Neuronal stem cell (in vitro differentiated cells): Measurements from ENCODE around the gene CXXC5.
"Not testable (repeated sequence)": the region's sequence is repeated elsewhere in the genome, so short reads cannot be mapped to it uniquely, and the experiment has no call there.

ENCODE experiments used
- DNase-seq: peaks from one replicate; pipeline ENCODE4 v3.0.0-alpha.2; 2013; ENCODE audit warnings: low spot score
- H2AFZ ChIP-seq: one replicate; pipeline ENCODE4 v1.6.1; 2013; ENCODE audit warnings: mild to moderate bottlenecking, low read length, inconsistent platforms
- H2AK5ac ChIP-seq: 2 replicates; pipeline ENCODE4 v1.6.1; 2013; ENCODE audit warnings: low read depth, mild to moderate bottlenecking, inconsistent platforms, low read length, moderate library complexity, mixed read lengths
- H2BK120ac ChIP-seq: 2 replicates; pipeline ENCODE4 v1.6.1; 2013; ENCODE audit warnings: low read depth, mild to moderate bottlenecking, inconsistent platforms, low read length, moderate library complexity, mixed read lengths
- H2BK12ac ChIP-seq: one replicate; pipeline ENCODE4 v1.6.1; 2013; ENCODE audit warnings: low read length, inconsistent platforms
- H2BK15ac ChIP-seq: 2 replicates; pipeline ENCODE4 v1.6.1; 2013; ENCODE audit warnings: mild to moderate bottlenecking, low read length, inconsistent platforms, mixed read lengths
- H2BK5ac ChIP-seq: one replicate; pipeline ENCODE4 v1.6.1; 2013; ENCODE audit warnings: inconsistent platforms, mild to moderate bottlenecking, low read length, moderate library complexity
- H3K14ac ChIP-seq: one replicate; pipeline ENCODE4 v1.6.1; 2013; ENCODE audit warnings: low read length, inconsistent platforms
- H3K18ac ChIP-seq: 2 replicates; pipeline ENCODE4 v1.6.1; 2013; ENCODE audit warnings: low read length, inconsistent platforms
- H3K23ac ChIP-seq: 2 replicates; pipeline ENCODE4 v1.6.1; 2013; ENCODE audit warnings: low read depth, mild to moderate bottlenecking, mixed read lengths, low read length, inconsistent platforms; ENCODE audit not compliant: poor library complexity
- H3K27ac ChIP-seq: replicated peaks from 3 replicates; pipeline ENCODE4 v1.5.1; 2013; ENCODE audit warnings: low read length, inconsistent platforms
- H3K27me3 ChIP-seq, 3 experiments: 2 replicates each; pipeline ENCODE4 v1.6.1; 2013; ENCODE audit warnings: low read length in 3 of 3, mild to moderate bottlenecking in 2 of 3, inconsistent platforms in 1 of 3, low read depth in 1 of 3, mixed read lengths in 1 of 3, moderate library complexity in 1 of 3; ENCODE audit not compliant: control insufficient read depth in 3 of 3, insufficient read depth in 3 of 3
- H3K36me3 ChIP-seq, 2 donors: replicated peaks in 1 of 2; 2 replicates each; pipeline ENCODE4 v1.6.1; 2013; ENCODE audit warnings: low read length in 2 of 2; ENCODE audit not compliant: control insufficient read depth in 2 of 2, insufficient read depth in 2 of 2
- H3K4ac ChIP-seq: 2 replicates; pipeline ENCODE4 v1.6.1; 2013; ENCODE audit warnings: inconsistent platforms, mild to moderate bottlenecking, low read length, moderate library complexity
- H3K4me1 ChIP-seq, 2 donors: 1 replicate in 1 of 2; 2 replicates in 1 of 2; pipeline ENCODE4 v1.6.1; 2013; ENCODE audit warnings: low read length in 2 of 2, low read depth in 1 of 2; ENCODE audit not compliant: control insufficient read depth in 2 of 2, insufficient read depth in 1 of 2
- H3K4me2 ChIP-seq: one replicate; pipeline ENCODE4 v1.6.1; 2013; ENCODE audit warnings: mild to moderate bottlenecking, low read length, inconsistent platforms; ENCODE audit not compliant: insufficient read depth, poor library complexity, severe bottlenecking
- H3K4me3 ChIP-seq, 2 donors: 2 replicates each; pipeline ENCODE4 v1.5.1; 2013; ENCODE audit warnings: low read length in 2 of 2, mild to moderate bottlenecking in 2 of 2, inconsistent platforms in 1 of 2, moderate library complexity in 1 of 2
- H3K79me1 ChIP-seq: one replicate; pipeline ENCODE4 v1.6.1; 2013; ENCODE audit warnings: low read depth, mild to moderate bottlenecking, inconsistent platforms, low read length, moderate library complexity
- H3K9ac ChIP-seq: one replicate; pipeline ENCODE4 v1.6.1; 2013; ENCODE audit warnings: mild to moderate bottlenecking, low read depth, low read length, inconsistent platforms; ENCODE audit not compliant: poor library complexity
- H3K9me3 ChIP-seq, 2 donors: replicated peaks in 1 of 2; 2 replicates each; pipeline versions ENCODE3 to v1.6.1; 2013; ENCODE audit warnings: low read length in 2 of 2, mild to moderate bottlenecking in 2 of 2, inconsistent platforms in 1 of 2, low read depth in 1 of 2, mixed read lengths in 1 of 2, moderate library complexity in 1 of 2; ENCODE audit not compliant: control insufficient read depth in 2 of 2, insufficient read depth in 1 of 2
- H4K8ac ChIP-seq: one replicate; pipeline ENCODE4 v1.6.1; 2013; ENCODE audit warnings: low read depth, mild to moderate bottlenecking, inconsistent platforms, low read length, moderate library complexity
- H4K91ac ChIP-seq: one replicate; pipeline ENCODE4 v1.6.1; 2013; ENCODE audit warnings: low read length, low read depth, mild to moderate bottlenecking, inconsistent platforms; ENCODE audit not compliant: poor library complexity
- WGBS, 2 donors: extraction: QIAGEN DNeasy Blood & Tissue Kit; methylation state at CpG; one replicate each; pipeline ENCODE4 v1.1.7; 2013; ENCODE audit warnings: missing lambda C conversion rate in 2 of 2, mixed read lengths in 1 of 2; ENCODE audit not compliant: insufficient read length in 2 of 2, insufficient replicate concordance in 1 of 2; ENCODE audit errors: extremely low coverage in 2 of 2; 5-methylcytosine and 5-hydroxymethylcytosine counted together

The CXXC5 gene

DNA sequence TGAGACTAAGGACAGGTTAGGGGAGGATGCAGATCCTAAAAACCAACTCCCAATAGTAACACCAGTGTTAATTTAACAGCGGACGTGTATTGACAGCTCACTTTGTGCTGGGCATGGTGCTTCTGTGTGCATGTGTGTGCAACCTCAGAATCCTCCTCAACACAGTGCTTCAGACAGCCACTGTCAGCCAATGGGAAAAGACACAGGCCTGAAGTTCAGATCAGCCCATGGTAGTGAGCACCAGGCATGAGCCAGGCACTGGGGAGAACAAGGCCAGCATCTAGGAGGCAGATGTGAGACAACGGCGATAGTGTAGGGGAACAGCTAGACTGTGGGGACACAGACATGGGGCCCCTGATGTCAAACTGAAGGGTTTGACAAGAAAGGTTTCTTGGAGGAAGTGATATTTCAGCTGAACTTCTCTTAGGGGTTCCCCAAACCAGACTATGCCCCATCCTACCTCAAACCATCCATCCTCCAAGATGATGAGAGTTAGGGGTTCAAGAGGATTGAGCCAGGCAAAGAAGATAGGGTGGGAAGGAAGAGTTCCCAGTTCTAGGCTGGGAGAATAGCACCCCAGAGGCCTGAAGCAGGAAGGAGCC, 75.9 kb downstream of the CXXC5 start:
- H3K4me1 ChIP-seq: peaks cover 0 to 10% of the 10 kb centered on the region in 2 donors
- H3K4me2 ChIP-seq: no peak overlapping the region
- H2BK12ac ChIP-seq: no peak overlapping the region
- H3K36me3 ChIP-seq: no peaks in the 10 kb centered on the region
- no peaks in the 10 kb centered on the region for H3K9me3 ChIP-seq
- H3K27me3 ChIP-seq: no peaks in the 10 kb centered on the region
- H3K23ac ChIP-seq: no peak overlapping the region
- no peak overlapping the region for H3K27ac ChIP-seq
- no peak overlapping the region for H3K4me3 ChIP-seq
- H4K8ac ChIP-seq: no peak overlapping the region
- H2BK120ac ChIP-seq: no peak overlapping the region
- no peak overlapping the region for H3K14ac ChIP-seq
- H4K91ac ChIP-seq: no peak overlapping the region
- DNase-seq: no peak
- H2AK5ac ChIP-seq: no peak overlapping the region
- no peak overlapping the region for H2AFZ ChIP-seq
- no peaks in the 10 kb centered on the region for H3K79me1 ChIP-seq
- H3K4ac ChIP-seq: no peak overlapping the region
- WGBS, 2 donors: no CpG with 5 or more reads among the region's 4 CpGs
- no peak overlapping the region for H2BK15ac ChIP-seq
- no peak overlapping the region for H2BK5ac ChIP-seq
- H3K18ac ChIP-seq: no peak overlapping the region
- H3K9ac ChIP-seq: no peak overlapping the region

DNA sequence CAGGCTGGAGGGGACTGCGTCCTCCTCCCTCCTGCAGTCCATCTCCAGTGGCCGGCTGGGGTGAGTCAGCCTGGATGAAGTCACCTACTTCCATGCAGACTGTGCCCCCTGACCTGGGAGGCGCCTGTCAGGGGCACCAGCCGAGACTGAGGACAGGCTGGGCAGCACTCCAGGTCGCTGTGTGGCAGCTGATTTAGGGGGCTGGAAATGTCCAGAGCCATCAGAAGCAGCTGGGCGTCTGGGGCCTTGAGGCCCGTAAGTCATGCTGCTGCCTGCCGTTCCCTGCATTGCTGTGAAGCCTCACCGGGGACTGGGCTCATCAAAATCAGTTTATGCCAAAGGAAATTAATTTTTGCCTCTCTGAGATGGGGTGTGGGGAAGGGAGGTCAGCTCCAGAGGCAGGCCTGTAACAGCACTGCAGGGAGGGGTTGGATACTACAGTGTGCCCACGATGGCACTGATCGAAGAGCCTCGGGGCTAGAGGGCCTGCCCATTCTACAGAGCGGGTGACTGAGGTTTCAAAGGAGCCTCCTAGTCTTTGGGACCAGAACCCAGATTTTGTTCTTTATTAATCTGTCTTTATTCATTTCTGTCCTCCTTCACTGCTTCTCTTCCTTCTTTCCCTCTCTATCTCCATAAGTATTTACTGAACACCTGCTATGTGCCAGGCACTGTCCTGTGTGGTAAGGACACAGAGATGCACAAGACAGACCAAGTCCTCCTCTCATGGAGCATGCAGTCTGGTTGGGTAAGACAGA, 77.1 kb downstream of the CXXC5 start:
- no peak overlapping the region for H3K27ac ChIP-seq

DNA sequence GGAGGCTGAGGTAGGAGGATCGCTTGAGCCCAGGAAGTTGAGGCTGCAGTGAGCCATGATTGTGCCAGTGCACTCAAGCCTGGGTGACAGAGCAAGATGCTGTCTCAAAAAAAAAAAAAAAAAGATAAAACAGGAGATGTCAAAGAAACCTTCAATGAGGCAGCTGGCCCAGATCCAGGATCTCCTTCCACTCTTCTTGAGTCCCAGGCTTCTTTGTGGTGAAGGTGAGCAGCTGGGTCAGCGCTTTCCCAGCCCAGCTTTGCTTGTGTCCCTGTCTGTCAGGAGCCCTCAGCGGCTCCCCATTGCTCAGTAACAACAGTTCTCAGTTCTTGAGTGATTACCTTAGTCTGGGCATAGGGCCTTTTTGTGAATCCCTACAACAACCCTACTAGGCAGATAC, 78.1 kb downstream of the CXXC5 start:
- Histone ChIP-seq H2AFZ (no peak overlapping the region), H3K4me2 (no peak overlapping the region), H2BK12ac (no peak overlapping the region), H2AK5ac (no peak overlapping the region), H3K9me3 (no peaks in the 10 kb centered on the region), H3K36me3 (no peaks in the 10 kb centered on the region), H3K9ac (no peak overlapping the region), H3K18ac (no peak overlapping the region), H3K4me3 (no peak overlapping the region), H3K4ac (no peak overlapping the region), H4K8ac (no peak overlapping the region), H3K79me1 (no peaks in the 10 kb centered on the region), H3K14ac (no peak overlapping the region), H3K27ac (no peak overlapping the region), H3K27me3 (no peaks in the 10 kb centered on the region), H3K23ac (no peak overlapping the region), H3K4me1 (peaks cover 0 to 10% of the 10 kb centered on the region in 2 donors), H2BK5ac (no peak overlapping the region), H4K91ac (no peak overlapping the region), H2BK15ac (no peak overlapping the region), H2BK120ac (no peak overlapping the region)
- no CpG with 5 or more reads among the region's 3 CpGs for WGBS, 2 donors
- DNase-seq: no peak

More for the DNA sequence above, 77.1 kb downstream of the CXXC5 start:
- no peak overlapping the region for H3K4me2 ChIP-seq
- H3K9ac ChIP-seq: no peak overlapping the region
- no peak for DNase-seq
- no peak overlapping the region for H2AK5ac ChIP-seq
- no peak overlapping the region for H4K8ac ChIP-seq
- no peaks in the 10 kb centered on the region for H3K36me3 ChIP-seq
- WGBS, 2 donors: no CpG with 5 or more reads among the region's 13 CpGs
- peaks cover 0 to 10% of the 10 kb centered on the region in 2 donors for H3K4me1 ChIP-seq
- peak overlapping the region; percentile 13 for H3K18ac ChIP-seq
- H3K14ac ChIP-seq: no peak overlapping the region
- no peak overlapping the region for H2AFZ ChIP-seq
- no peaks in the 10 kb centered on the region for H3K79me1 ChIP-seq
- H3K9me3 ChIP-seq: no peaks in the 10 kb centered on the region
- H4K91ac ChIP-seq: no peak overlapping the region
- no peak overlapping the region for H3K4me3 ChIP-seq
- H3K23ac ChIP-seq: no peak overlapping the region
- no peak overlapping the region for H2BK12ac ChIP-seq
- no peak overlapping the region for H2BK5ac ChIP-seq
- no peaks in the 10 kb centered on the region for H3K27me3 ChIP-seq
- no peak overlapping the region for H2BK120ac ChIP-seq
- no peak overlapping the region for H3K4ac ChIP-seq
- no peak overlapping the region for H2BK15ac ChIP-seq

DNA sequence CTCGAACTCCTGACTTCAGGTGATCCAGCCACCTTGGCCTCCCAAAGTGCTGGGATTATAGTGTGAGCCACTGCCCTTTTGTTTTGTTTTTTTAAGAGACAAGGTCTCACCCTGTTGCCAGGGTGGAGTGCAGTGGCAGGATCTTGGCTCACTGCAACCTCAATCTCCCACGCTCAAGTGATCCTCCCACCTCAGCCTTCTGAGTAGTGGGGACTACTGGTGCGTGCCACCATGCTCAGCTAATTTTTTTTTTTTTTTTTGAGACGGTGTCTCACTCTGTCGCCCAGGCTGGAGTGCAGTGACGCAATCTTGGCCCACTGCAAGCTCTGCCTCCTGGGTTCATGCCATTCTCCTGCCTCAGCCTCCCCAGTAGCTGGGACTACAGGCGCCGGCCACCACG, 79.5 kb downstream of the CXXC5 start:
- H3K4me2 ChIP-seq, H2BK12ac ChIP-seq, H3K23ac ChIP-seq, H3K14ac ChIP-seq, H3K4me3 ChIP-seq, H3K9ac ChIP-seq, H3K27ac ChIP-seq, H4K8ac ChIP-seq, H3K4me1 ChIP-seq, H3K27me3 ChIP-seq, H2BK15ac ChIP-seq, H3K36me3 ChIP-seq, H2BK120ac ChIP-seq, H4K91ac ChIP-seq, H2AFZ ChIP-seq, H3K9me3 ChIP-seq, H3K79me1 ChIP-seq, DNase-seq, H3K18ac ChIP-seq, H3K4ac ChIP-seq, H2BK5ac ChIP-seq, H2AK5ac ChIP-seq: not testable (repeated sequence)
- WGBS, 2 donors: no CpG with 5 or more reads among the region's 9 CpGs
